NCI-H1048 (cell line): Measurements from ENCODE around the gene CDC34.
A peak's percentile ranks its signal among the peaks of the same experiment; 100 is the strongest.
"Not testable (repeated sequence)": the region's sequence is repeated elsewhere in the genome, so short reads cannot be mapped to it uniquely, and the experiment has no call there.

Experiments used
- DNase-seq: peaks from one replicate; lab custom pipeline; 2025; lab: John Stamatoyannopoulos, UW

Gene CDC34

DNA sequence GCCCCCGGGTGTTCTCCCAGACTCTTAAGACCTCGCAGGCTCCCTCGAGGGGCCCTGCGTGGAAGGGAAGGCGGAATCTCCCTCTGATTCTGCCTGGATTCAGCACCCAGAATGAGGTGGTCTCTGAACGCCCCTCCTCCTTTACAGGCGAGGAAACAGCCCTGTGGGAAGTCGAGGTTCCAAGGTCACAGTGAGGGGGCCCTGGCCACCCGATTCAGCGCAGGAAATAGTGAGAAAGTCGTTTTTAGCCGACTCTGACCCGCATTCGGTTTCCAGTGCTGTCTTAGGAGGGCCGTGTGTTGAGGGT is 41.9 kb downstream of the CDC34 start:
- no peak for DNase-seq

DNA sequence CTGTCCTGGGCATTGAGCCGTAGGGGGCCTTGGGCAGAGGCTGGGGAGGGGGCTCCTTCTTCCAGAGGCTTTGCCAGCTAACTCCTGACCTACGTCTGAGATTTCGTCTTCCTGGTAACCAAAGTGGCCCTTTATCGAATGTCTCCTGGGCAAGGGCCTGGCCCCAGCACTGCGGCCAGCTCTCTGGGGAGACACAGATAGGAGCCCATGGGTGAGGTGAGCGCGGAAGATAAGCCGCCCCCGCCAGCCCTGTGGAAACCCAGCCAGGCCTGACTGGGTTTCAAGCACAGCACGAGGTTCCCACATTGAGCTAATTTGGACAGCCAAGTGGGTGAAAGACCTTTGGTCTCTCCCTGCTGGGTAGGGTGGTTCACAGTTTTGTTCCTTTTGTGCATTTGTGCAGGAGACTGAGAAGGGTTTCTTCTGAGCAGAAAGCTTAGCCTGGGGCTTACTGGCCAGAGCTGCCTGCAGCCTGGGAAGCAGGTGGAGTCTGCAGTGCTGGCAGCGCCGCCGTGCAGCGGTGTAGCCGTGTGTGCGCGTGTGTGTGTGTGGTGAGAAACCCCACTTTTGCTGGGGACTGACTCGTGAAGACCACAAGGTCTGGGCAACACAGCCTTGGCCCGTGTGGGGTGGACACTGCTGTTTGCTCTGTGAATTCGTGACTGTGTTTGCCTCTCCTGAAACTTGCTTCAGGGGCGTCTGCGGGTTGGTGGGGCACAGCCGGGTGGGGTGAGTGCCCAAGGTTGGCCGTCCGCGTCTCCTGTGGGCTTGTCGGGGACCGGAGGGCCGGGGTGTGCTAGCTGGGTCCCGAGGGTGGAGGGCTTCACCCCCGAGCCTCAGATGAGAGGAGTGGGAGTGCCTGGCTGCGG is 43.3 kb downstream of the CDC34 start:
- DNase-seq, result no peak

- no peak for DNase-seq
Observed at GRCh38 chr19:575527-576506, 44.3 kb downstream of the CDC34 start.

- DNase-seq, result no peak
Observed at GRCh38 chr19:576768-577438, 45.3 kb downstream of the CDC34 start.

GRCh38 chr19:577439-578392 is 46.2 kb downstream of the CDC34 start:
- DNase-seq, result no peak

DNA sequence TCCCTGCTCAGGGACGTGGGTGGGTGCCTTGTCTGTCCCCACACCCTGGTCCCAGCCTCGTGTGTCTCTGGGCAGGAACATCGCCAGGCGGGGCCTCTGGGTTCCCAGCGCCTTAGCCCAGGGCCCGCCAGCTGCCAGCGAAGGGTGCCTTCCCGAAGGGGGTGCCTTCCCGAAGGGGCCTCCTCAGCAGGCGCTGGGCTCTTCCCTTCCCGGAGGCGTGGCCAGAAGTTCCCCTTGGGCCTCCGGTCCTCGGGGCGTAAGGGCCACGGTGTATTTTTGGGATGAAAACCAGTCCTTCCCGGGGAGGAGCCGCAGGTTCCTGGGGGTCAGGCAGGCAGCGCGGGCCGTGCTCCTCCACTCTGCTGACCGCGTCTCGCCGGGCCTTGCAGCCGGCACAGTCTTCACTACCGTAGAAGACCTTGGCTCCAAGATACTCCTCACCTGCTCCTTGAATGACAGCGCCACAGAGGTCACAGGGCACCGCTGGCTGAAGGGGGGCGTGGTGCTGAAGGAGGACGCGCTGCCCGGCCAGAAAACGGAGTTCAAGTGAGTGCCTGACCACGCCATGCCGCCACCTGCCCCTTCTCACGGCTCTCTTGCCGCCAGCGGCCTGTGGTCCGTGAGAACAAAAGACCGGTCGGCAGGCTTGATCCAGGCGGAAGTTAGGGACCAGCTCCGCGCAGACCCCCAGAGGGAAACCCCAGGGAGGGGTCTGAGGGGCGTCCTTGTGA is 47.7 kb downstream of the CDC34 start:
- DNase-seq, result no peak

DNA sequence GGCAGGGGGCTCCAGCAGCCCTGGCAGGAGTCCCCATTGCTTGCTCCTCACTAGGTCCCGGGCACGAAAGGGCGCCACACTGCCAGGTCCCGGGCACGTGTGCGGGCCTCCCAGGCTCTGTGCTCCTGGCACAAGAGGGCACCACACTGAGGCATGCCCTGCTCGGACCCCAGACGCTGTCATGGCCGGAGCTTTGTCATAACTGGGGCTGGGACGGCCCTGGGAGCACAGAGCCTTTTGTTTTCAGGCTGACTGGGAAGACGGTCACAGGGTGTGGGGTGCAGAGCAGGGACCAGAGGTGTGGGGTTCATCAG is 48.2 kb downstream of the CDC34 start:
- DNase-seq, result no peak

GRCh38 chr19:580274-580835 is 48.8 kb downstream of the CDC34 start:
- DNase-seq, result no peak

DNA sequence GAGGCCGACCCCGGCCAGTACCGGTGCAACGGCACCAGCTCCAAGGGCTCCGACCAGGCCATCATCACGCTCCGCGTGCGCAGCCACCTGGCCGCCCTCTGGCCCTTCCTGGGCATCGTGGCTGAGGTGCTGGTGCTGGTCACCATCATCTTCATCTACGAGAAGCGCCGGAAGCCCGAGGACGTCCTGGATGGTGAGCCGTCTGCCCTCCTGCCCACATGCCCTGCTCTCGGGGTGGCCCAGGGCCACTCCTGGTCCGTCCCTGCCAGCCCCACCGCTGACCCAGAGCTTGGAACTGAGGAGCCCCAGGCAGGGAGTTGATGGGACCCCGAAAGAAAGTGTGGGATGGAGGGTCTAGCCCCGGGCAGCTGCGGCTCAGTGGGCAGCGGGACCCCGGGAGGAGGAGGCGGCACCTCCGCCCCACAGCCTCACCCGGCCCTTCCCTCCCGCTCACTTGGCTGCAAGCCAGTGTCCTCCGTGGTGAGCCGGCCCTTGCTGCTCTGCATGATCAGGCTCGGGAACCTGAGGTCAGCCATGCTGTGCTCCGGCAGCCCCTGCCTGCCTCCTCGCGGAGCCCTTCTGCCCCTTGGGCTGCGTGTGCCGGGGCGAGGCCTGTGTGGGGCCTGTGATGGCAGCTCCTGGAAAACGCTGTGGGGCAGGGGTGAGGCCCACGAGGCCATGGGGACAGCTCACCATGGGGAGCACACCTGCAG is 50.0 kb downstream of the CDC34 start:
- DNase-seq, result no peak

DNA sequence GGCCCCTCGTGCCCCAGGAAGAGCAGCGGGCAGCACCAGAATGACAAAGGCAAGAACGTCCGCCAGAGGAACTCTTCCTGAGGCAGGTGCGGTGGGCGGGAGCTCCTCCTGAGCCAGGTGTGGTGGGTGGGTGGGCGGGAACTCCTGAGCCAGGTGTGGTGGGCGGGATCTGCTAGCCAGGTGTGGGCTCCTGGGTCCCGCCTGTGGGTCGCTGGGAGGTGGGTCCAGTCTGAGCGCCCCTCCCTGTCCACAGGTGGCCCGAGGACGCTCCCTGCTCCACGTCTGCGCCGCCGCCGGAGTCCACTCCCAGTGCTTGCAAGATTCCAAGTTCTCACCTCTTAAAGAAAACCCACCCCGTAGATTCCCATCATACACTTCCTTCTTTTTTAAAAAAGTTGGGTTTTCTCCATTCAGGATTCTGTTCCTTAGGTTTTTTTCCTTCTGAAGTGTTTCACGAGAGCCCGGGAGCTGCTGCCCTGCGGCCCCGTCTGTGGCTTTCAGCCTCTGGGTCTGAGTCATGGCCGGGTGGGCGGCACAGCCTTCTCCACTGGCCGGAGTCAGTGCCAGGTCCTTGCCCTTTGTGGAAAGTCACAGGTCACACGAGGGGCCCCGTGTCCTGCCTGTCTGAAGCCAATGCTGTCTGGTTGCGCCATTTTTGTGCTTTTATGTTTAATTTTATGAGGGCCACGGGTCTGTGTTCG is 51.1 kb downstream of the CDC34 start:
- DNase-seq, result no peak

DNA sequence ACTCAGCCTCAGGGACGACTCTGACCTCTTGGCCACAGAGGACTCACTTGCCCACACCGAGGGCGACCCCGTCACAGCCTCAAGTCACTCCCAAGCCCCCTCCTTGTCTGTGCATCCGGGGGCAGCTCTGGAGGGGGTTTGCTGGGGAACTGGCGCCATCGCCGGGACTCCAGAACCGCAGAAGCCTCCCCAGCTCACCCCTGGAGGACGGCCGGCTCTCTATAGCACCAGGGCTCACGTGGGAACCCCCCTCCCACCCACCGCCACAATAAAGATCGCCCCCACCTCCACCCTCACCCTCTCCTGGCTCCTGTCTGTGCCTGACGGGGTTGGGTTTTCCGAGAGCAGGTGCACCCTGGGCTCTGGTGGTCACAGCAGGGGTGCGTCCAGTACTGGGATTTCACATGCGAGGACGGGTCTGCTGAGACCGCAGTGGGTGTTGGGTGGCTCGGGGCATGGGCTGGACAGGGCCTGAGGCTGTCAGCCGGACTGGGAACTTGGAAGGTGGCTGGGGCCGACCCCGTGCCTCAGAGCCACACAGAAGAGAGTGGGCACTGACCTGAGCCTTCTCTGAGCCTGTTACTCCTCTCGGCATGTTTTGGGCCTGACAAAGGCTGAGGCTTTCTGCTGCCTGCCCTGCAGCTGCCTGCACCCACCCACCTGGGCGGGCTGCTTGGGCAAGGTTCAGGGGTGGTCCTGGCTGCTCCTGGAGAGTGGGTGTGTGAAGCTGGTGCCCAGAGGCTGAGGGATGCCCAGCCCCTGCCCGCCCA is 51.8 kb downstream of the CDC34 start:
- no peak for DNase-seq

DNA sequence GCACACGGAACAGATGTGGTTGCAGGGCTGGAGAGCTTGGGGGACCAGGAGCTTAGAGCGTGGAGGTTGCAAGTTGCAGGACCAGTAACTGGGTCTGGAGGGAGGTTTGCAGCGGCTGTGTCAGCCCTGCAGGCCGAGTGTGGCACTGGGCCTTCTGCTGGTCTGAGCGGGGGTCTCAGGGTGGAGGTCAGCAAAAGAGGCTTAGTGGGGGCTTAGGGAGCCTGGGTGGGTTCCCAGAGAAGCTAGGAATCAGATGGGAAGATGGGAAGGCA is 52.3 kb downstream of the CDC34 start:
- no peak for DNase-seq

DNA sequence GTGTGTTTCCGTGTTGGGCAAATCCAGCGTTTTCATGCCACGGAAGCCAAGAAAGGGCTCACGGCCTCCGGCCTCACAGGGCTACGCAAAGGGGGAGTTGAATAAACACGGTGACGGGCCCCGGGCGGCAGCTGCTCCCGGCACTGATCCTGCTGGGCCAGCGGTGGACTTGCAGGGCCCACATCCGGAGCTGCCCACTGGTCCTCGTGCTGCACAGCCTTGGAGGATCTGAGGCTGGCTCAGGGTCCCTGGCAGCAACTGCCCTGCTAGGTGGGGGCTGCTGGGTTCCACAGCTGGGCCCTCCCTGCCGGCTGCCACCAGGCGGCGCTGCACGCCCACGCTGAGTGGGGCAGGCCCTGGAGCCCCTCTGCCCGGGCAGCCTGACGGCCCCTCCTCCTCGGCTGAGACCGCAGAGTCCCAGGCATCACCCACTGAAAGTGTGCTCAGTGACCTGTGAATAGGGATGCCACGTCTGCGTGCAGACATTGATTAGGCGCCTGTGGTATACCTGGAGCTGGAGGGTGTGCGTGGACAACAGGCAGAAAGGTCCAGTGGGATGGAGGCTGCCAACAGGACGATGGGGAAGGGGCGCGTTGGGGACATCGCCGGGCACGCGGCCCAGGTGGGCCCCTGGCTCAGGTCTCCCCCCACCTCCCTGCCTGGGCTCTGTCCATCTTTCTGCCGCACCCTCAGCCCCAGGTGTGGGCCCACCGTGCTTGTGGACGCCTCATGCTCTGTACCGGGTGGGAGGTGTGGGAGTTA is 52.9 kb downstream of the CDC34 start:
- peak; percentile 27 for DNase-seq

- DNase-seq, result not testable (repeated sequence)
Observed at GRCh38 chr19:585146-585545, 53.6 kb downstream of the CDC34 start.

- no peak for DNase-seq
Observed at GRCh38 chr19:585551-586110, 54.1 kb downstream of the CDC34 start.

GRCh38 chr19:588093-588740 is 56.7 kb downstream of the CDC34 start:
- DNase-seq, result peak; percentile 51
